ENCODE data around the gene CLEC2L.

The CLEC2L gene

DNA sequence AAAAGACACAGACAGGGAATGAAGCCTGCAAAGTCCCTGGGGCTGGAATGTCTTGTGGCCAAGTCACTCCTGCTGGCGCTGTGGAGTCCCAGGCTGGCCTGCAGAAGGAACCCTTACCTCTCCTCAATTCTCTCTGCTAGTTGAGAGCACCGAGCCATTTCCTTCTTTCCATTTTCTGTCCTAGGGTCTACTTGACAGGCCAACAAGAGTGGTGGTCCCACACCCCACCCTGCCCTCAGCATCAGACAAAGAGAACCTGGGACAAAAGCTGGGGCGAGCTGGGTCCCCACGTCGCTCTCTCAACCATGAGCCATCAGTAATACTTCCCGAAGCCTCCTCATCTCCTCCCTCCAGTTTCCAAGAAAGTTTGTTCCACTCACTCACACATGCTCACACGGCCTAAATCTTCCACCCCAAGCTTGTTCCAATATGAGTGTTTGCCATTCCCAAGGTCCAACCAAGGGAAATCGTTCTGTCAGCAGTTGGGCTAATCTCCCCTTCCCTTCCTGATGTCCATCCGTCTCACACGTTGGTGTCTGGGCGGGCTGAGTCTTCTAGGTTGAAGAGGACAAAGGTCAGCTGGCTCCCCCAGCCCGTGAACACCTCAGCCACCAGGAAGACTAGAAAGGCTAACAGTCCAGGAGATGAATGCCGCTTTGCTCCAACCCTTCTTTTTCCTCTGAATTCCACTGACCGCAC, 44.3 kb downstream of the CLEC2L start:
- H3K9ac ChIP-seq, result no peak overlapping the region

GRCh38 chr7:139568346-139568675, 44.8 kb downstream of the CLEC2L start:
- H3K36me3 ChIP-seq (ENCODE audit: insufficient read depth), result no peaks in the 10 kb centered on the region
- H3K4me2 ChIP-seq, result no peak overlapping the region
- H4K20me1 ChIP-seq (ENCODE audit: insufficient read depth), result no peaks in the 10 kb centered on the region
- H2AFZ ChIP-seq (ENCODE audit: low read depth), result no peak overlapping the region
- no peaks in the 10 kb centered on the region for H3K79me2 ChIP-seq (ENCODE audit: insufficient read depth, low read depth)
- no peak overlapping the region for H3K4me3 ChIP-seq (IDR thresholded peaks at IDR 0.05; ENCODE audit: insufficient read depth, low read depth, low read length)
- H3K27ac ChIP-seq, result no peak overlapping the region
- TF ChIP-seq, protein P1, sequence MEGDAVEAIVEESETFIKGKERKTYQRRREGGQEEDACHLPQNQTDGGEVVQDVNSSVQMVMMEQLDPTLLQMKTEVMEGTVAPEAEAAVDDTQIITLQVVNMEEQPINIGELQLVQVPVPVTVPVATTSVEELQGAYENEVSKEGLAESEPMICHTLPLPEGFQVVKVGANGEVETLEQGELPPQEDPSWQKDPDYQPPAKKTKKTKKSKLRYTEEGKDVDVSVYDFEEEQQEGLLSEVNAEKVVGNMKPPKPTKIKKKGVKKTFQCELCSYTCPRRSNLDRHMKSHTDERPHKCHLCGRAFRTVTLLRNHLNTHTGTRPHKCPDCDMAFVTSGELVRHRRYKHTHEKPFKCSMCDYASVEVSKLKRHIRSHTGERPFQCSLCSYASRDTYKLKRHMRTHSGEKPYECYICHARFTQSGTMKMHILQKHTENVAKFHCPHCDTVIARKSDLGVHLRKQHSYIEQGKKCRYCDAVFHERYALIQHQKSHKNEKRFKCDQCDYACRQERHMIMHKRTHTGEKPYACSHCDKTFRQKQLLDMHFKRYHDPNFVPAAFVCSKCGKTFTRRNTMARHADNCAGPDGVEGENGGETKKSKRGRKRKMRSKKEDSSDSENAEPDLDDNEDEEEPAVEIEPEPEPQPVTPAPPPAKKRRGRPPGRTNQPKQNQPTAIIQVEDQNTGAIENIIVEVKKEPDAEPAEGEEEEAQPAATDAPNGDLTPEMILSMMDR (conservative IDR thresholded peaks at IDR 0.05; ENCODE audit: low read depth, low read length), result no peak
- H3K9ac ChIP-seq, result no peak overlapping the region
- H3K4me1 ChIP-seq (ENCODE audit: low read depth, poor library complexity, severe bottlenecking), result no peaks in the 10 kb centered on the region
- H3K27me3 ChIP-seq (ENCODE audit: insufficient read depth, low read depth), result no peaks in the 10 kb centered on the region

More for the DNA sequence above, 44.3 kb downstream of the CLEC2L start:
- no peaks in the 10 kb centered on the region for H3K36me3 ChIP-seq (ENCODE audit: insufficient read depth)
- no peaks in the 10 kb centered on the region for H3K4me1 ChIP-seq (ENCODE audit: low read depth, poor library complexity, severe bottlenecking)
- H3K27ac ChIP-seq, result no peak overlapping the region
- no peak overlapping the region for H3K4me2 ChIP-seq
- no peak overlapping the region for H3K4me3 ChIP-seq (IDR thresholded peaks at IDR 0.05; ENCODE audit: insufficient read depth, low read depth, low read length)
- no peaks in the 10 kb centered on the region for H3K79me2 ChIP-seq (ENCODE audit: insufficient read depth, low read depth)
- no peaks in the 10 kb centered on the region for H4K20me1 ChIP-seq (ENCODE audit: insufficient read depth)
- no peak overlapping the region for H2AFZ ChIP-seq (ENCODE audit: low read depth)
- TF ChIP-seq, protein P1 (conservative IDR thresholded peaks at IDR 0.05; ENCODE audit: low read depth, low read length), result no peak
- H3K27me3 ChIP-seq (ENCODE audit: insufficient read depth, low read depth), result no peaks in the 10 kb centered on the region

- no peak overlapping the region for H3K4me2 ChIP-seq
- H2AFZ ChIP-seq (ENCODE audit: low read depth), result no peak overlapping the region
- no peak overlapping the region for H3K27ac ChIP-seq
Measured at GRCh38 chr7:139568813-139569490, 45.5 kb downstream of the CLEC2L start.

DNA sequence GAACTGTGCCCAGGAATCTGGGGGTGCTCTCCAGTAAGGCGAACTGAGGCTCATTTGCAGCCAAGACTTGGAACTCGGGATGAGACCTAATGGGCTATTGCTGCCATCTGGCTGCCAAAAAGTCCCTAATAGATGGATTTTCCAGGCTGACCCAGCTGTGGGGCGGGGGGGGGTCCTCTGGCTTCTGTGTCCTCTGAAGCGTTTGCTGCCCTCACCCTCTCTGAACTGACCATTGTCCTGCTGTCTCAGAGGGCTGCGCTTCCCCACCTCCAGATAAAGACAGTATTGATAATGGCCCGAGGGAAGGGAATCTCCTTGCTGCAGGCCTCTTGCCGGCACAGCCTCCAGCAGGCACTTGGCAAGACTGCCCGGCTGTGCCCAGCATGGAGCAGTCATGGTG, 46.6 kb downstream of the CLEC2L start:
- Histone ChIP-seq H3K27me3 (ENCODE audit: insufficient read depth, low read depth) (no peaks in the 10 kb centered on the region), H3K4me3 (IDR thresholded peaks at IDR 0.05; ENCODE audit: insufficient read depth, low read depth, low read length) (no peak overlapping the region), H3K4me2 (no peak overlapping the region), H3K79me2 (ENCODE audit: insufficient read depth, low read depth) (no peaks in the 10 kb centered on the region), H4K20me1 (ENCODE audit: insufficient read depth) (no peaks in the 10 kb centered on the region), H3K9ac (no peak overlapping the region), H3K36me3 (ENCODE audit: insufficient read depth) (no peaks in the 10 kb centered on the region; the same call in 1 of the 2 replicates), H3K27ac (no peak overlapping the region), H3K4me1 (ENCODE audit: low read depth, poor library complexity, severe bottlenecking) (no peaks in the 10 kb centered on the region), H2AFZ (ENCODE audit: low read depth) (no peak overlapping the region)
- TF ChIP-seq, protein P1 (conservative IDR thresholded peaks at IDR 0.05; ENCODE audit: low read depth, low read length), result no peak

More at GRCh38 chr7:139568813-139569490, 45.5 kb downstream of the CLEC2L start:
- H4K20me1 ChIP-seq (ENCODE audit: insufficient read depth), result no peaks in the 10 kb centered on the region
- H3K9ac ChIP-seq, result no peak overlapping the region
- TF ChIP-seq, protein P1 (conservative IDR thresholded peaks at IDR 0.05; ENCODE audit: low read depth, low read length), result no peak
- H3K4me3 ChIP-seq (IDR thresholded peaks at IDR 0.05; ENCODE audit: insufficient read depth, low read depth, low read length), result no peak overlapping the region
- no peaks in the 10 kb centered on the region for H3K79me2 ChIP-seq (ENCODE audit: insufficient read depth, low read depth)
- H3K36me3 ChIP-seq (ENCODE audit: insufficient read depth), result no peaks in the 10 kb centered on the region
- H3K27me3 ChIP-seq (ENCODE audit: insufficient read depth, low read depth), result no peaks in the 10 kb centered on the region
- no peaks in the 10 kb centered on the region for H3K4me1 ChIP-seq (ENCODE audit: low read depth, poor library complexity, severe bottlenecking)

Measured in KMS-11 (cell line).